ENCODE data around the gene CD81. TPM values are rescaled to one million over a fixed set of nuclear protein-coding genes. Genes with fewer than 3 reads are reported as not detected.

Gene CD81
- total RNA-seq, 1 donor from 2014 or later: 457 TPM

DNA sequence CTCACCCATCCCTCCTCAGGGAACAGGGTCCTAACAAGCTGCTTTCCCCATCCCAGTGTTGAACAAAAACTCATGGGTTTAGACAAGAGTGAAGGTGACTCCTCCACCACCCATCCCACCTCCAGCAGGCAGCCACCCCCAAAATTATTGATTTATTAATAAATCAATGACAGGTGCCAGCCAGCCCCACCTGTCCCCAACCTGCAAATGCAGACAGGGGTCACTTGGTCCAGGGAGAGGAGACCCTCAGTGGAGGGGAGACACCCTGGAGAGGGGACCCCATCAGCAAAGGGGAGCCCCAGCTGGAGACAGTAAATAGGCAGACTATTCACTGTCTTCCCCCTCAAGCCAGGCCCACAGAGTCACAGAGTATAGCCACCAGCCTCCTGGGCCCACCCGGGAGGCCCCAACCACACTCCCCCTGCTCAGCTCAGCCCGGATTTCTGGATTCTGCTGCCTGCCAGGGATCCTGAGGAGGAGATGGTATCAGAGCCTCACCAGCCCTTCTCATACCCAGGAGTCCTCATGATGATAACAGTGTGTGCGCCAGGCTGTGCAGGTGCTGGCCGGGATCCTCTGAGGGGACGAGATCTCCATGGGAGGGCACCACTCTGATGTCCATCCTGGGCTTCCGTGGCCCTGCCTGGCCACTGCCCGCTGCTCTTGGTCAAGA lies 8.8 kb upstream of the CD81 start:
- intact Hi-C loops (cut with DNase I): no loop called here
- ATAC-seq (ENCODE audit: poor library complexity): no peak

DNA sequence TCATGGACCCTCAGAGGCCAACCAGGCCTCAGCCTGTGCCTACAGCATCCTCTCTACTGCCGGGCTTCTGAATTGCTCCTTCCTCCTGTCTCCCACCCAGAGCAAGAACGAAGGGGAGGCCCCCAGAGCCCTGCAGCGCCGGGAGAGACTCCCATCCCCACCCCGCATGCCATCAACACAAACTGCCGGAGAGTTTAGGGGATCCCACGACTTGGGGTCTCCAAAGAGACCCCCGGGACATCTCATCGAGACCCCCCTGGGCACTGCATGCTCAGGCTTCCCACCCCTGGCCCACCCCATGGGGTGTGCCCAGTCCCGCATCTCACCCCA lies 8.3 kb upstream of the CD81 start:
- DNase-seq: no peak
- no peak for ATAC-seq (ENCODE audit: poor library complexity)
- intact Hi-C loops (cut with DNase I): no loop called here

More for the DNA sequence above, 8.8 kb upstream of the CD81 start:
- DNase-seq: no peak

DNA sequence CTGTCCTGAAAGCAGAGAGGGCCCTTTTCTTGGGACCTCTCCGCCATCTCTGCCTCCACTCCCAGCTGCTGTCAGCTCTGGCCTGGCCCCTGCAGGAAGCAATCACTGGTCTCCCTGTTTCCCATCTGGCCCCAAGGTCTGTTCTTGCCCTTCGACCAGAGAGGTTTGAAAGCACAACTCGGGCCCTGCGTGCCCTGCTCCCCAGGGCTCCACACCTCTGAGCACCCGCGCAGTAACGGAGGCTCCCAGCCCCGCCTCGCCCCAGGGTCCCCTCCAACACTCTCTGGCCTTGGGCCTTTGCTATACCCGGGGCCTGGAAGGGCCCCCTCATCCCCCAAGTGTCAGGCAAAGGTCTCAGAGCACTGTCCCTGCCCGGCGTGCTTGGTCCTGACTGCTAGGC lies 7.8 kb upstream of the CD81 start:
- intact Hi-C loops (cut with DNase I): no loop called here
- ATAC-seq (ENCODE audit: poor library complexity) (no peak), DNase-seq (no peak)

DNA sequence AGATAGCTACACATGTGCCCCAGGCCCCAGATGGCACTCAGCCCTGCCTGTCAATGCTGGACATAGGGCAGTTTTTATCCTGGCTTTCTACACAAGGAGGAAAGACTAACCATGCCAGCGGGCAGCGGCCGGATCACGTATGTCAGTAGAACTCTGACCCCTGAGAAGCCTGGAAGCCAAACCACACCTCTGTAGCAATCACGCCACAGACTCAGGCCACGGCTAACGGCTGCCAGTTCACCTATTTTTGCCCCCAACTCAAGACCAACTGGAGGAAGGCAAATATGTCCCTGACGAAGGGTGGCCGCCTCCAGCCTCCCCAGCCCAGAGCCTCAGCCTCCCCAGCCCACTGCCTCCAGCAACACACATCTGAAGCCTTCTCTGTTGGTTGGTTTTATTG lies 7.2 kb upstream of the CD81 start:
- intact Hi-C loops (cut with DNase I): no loop called here
- DNase-seq (no peak), ATAC-seq (ENCODE audit: poor library complexity) (no peak)

DNA sequence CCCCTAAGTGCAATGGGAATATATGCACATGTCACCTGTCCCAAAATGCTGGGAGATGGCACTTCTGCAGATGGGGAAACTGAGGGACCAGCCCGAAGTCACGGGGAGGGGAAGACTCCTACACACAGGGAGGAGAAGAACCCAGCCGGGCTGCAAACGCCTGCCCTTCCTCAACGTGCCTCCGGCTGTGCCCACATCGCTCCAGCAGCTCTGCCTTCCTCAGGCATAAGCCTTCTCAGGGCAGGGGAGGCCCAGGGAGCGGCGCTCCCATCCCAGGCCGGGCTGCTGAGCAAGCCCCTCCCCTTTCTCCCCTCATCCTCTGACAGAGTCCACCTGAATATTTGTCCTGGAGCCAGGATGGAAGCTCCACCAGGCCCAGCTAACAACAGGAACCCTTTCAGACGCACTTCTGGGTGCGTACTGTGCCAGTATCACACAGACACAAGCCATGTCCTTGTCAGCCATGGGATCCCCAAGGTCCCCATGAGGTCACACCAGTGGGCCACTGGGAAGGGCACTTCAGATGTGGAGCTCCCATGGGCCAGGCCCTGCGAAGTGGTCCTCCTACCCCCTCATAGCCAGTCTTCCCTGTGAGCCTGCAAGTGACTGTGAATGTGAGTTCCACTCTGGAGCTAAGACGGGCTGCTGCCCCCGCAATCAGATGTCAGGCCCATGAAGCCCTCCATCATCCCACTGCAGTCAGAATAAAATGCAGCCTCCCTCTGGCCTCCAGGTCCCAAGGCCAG lies 2.5 kb upstream of the CD81 start:
- DNase-seq (peak; percentile 61), ATAC-seq (ENCODE audit: poor library complexity) (peak; percentile 59)
- intact Hi-C loops (cut with DNase I): loop anchor here (5.0 kb wide), 1 partner anchor 67 kb away; no protein-coding TSS in a partner anchor

DNA sequence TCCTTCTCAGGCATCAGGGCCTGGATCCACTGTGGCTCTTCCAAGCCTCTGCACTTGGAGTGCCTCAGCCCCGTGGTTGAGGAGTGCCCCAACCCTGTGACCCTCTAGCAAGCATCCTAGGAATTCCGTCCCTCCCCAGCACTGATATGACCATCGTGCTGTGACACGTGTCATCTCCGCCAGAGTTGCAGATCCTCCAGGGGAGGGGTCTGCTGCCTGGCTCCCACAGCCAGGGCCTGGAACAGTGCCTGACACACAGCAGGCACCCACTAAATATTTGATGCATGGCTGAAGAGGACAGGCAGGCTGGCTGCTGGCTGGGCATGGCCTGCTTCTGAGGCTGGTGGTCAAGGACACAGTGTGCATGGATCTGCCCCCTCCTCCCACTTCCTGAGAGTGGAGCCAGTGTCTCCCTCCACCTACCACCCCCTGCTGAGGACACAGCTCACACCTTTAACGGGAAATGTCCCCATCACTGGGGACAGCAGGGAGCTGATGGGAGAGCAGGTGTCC lies 1.7 kb upstream of the CD81 start:
- ATAC-seq (ENCODE audit: poor library complexity) (peak; percentile 67), DNase-seq (peak; percentile 80)
- intact Hi-C loops (cut with DNase I): loop anchor here (5.0 kb wide), 1 partner anchor 68 kb away; no protein-coding TSS in a partner anchor

DNA sequence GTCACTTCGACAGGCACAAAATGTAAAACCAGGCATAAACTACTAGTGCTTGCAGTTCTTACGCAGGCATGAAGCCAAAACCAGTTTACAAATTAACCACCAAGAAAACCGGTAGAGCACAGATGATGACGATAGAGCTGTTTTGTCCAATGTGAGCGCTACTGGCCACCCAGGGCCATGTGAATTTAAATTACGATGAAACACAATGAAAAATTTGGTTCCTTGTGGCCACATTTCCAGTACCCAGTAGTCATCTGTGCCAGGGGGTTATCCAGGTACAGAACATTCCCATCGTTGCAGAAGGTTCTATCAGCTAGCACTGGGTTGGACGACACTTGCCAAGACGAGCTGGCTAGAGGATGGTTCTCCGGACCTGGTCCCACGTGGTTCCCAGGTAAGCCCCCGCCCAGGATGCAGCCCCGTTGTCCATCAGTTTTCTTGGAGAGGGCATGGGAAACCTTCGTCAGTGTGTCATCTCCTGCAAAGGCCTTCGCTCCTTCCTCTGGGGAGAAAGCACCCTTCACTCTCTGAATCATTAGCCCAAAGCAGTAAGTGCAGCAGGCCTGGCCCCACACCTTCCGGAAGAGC lies 1.1 kb upstream of the CD81 start:
- intact Hi-C loops (cut with DNase I): loop anchor here (5.0 kb wide), 1 partner anchor 69 kb away; no protein-coding TSS in a partner anchor
- ATAC-seq (ENCODE audit: poor library complexity) (no peak), DNase-seq (peak; percentile 22)

DNA sequence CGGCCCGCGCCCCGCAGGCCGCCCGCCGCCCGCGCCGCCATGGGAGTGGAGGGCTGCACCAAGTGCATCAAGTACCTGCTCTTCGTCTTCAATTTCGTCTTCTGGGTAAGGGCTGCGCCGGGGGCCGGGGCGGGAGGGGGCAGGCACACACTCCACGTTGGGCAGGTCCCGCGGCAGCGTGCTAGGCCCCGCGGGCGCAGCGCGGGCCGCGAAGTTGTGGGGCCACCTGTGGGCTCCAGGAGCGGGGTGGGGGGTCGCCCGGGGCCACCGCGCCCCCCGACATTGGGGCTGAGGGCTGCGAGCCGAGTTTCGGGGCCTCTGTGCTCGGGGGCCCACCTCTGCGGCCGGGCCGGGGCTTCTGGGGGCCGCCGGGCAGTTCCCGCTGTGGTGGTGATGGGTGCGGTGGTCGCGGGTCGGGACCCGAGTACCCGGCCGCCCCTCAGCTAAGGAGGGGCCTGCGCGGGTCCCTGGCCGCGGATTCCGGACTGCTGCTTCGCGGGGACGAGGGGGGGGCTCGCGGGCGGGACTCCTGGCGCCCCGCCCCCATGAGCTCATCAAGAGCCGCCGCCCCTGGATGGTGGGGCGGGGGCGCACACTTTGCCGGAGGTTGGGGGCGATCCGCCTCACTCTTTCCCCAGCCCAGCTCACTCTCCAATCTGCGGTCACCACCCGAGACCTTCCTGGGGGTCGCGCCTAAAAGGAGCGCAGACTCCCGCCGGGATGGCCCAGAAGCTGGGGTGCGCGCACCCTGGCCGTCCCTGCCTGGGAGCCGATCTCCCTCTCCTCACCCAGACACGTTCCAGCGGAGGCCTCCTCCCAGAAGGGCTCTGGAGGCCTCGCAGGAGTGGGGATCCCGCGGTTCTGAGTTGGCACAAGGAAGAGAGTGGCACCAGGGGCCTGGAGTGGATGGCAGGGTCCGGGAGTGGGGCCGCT lies 667 bp downstream of the CD81 start:
- ATAC-seq (ENCODE audit: poor library complexity) (peak; percentile 27), DNase-seq (peak; percentile 84)
- intact Hi-C loops (cut with DNase I): loop anchor here (5.0 kb wide), 1 partner anchor 70 kb away; no protein-coding TSS in a partner anchor

DNA sequence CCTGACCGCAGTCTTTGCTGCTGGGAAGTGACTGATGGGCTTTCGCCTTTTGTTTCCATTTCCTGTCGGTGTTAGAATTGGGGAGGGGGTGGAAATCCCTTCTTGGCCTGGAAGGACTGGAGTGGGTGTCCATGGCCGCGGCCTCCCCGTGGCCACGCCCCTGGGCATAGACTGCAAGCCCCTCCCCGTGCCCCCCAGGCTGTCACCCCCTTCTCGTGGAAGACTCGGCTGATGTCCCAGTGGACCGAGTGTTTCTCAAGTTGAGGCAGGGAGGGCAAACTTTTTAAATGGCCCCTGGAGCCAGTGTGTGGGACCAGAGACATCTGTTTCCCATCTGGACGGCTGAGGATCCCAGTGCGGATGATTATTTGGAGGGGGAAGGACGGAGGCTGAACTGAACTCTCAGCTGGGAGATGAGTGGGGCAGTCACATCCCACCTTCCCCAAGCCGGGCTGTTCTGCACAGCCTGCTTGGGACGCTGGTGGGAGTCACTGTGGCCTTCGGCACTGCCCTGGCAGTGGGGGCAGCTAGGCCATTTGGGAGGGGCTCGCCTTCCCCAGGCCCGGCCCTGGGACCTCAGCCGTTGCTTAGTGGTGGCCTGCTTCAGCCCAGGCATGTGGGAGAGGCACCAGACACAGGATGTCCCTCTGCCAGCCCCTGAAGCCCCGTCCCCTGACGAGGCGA lies 1.6 kb downstream of the CD81 start:
- intact Hi-C loops (cut with DNase I): loop anchor here (5.0 kb wide), 1 partner anchor 71 kb away; no protein-coding TSS in a partner anchor
- DNase-seq (peak; percentile 73), ATAC-seq (ENCODE audit: poor library complexity) (peak; percentile 0)

DNA sequence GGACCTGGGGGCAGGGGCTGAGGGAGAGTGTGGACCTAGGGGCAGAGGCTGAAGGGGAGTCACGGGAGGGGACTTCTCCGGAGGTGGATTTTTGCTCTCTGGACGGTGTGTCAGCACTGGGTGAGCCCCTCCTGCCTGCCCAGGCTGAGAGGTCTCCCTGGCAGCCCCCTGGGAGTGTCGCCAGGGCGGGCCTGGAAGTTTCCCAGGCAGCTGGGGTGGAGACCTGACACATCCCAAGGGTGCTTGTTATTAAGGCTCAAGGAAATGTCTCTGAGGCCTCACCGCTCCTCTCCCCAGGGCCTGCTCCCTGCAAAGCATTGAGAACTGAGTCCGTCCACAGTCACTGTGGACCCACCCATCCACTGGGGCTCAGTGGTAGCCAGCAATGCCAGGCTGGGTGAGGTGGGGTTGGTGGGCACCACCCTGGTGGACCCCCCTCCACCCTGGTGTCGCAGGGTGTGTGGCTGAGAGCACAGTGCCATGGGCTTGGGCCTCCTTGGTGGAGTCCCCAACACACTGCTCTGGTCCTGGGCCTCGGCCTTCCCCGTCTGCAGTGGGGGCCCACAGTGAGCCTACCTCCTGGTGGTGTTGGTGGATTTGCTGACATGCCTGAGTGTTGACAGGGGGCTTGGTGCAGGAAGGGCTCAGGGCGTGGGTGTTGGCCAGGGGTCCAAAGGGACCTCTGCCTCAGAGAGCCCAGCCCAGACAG lies 2.5 kb downstream of the CD81 start:
- DNase-seq: peak; percentile 51
- ATAC-seq (ENCODE audit: poor library complexity): no peak
- intact Hi-C loops (cut with DNase I): loop anchor here (5.0 kb wide), 1 partner anchor 72 kb away; no protein-coding TSS in a partner anchor

DNA sequence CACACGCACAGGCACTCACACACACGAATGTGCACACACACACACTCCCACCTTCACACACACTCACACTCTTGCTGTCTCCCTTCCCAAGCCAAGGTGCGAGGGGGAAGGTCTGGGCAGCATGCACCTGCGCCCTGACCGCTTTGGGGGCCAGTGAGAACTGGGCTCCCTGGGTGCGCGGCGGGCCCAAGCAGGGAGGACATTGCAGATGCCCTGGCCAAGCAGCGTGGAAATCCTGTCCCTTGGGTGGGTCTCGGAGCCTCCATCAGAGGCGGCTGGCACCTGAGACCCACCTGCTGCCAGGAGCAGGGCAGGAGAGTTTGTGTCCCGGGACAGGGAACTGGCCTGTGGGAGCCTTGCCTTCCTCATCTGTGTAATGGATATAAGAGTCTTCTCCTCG lies 3.3 kb downstream of the CD81 start:
- ATAC-seq (ENCODE audit: poor library complexity): no peak
- no peak for DNase-seq
- intact Hi-C loops (cut with DNase I): no loop called here

DNA sequence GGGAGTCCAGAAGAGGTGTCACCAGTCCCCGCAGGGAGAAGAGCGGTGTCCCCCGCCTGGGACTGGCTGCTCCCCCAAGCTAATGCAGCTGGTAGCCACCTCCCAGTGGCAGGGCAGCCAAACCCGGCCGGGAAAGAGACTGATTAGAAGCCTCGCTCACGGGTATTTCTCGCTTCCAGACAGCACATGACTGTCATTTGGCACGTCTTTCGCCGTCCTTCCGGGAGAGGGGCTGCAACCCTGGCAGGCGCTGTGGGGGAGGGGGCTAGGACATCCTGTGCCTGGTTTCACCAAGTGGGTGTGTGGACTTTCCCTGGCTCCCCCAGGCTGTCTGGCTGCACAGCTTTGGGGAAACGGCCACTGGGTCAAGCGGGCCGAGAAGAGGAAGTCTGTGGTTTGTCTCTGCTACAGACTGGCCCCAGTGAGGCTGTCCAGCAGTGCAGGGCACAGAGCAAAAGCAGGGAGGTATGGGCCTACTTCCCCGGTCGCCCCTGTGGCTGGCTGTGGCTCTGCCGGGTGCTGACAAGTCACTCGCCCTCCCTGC lies 3.8 kb downstream of the CD81 start:
- peak; percentile 89 for DNase-seq
- ATAC-seq (ENCODE audit: poor library complexity): peak; percentile 21
- intact Hi-C loops (cut with DNase I): no loop called here

DNA sequence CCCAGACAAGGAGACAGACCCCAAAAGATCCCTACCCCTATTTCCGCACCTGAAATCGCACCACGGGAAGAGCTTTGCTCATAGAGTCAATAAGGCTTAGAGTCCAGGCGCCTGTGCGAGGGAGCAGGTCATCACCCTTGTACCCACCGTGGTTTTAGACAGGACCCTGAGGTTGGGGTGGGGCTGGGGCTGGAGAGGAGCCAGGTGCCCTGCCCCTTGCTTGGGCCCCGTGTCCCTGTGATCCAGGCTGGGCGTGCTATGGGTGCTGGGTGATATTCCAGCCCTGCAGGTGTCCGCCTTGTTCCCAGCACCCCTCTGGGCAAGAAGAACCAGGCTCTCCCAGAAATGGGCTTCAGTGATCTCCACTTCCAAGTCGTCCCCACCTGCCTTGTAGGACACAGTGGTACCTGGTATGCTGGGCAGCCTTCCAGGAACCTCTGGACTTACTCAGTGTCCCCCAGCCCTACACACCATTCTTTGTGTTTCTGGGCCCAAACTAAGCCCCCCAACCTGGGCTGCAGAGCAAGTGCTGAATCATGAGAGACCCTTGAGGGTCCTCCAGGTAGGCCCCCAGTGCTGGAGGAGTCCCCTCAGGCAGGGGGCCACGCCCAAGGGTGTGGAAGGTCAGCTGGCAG lies 4.5 kb downstream of the CD81 start:
- intact Hi-C loops (cut with DNase I): no loop called here
- ATAC-seq (ENCODE audit: poor library complexity) (no peak), DNase-seq (peak; percentile 52)

DNA sequence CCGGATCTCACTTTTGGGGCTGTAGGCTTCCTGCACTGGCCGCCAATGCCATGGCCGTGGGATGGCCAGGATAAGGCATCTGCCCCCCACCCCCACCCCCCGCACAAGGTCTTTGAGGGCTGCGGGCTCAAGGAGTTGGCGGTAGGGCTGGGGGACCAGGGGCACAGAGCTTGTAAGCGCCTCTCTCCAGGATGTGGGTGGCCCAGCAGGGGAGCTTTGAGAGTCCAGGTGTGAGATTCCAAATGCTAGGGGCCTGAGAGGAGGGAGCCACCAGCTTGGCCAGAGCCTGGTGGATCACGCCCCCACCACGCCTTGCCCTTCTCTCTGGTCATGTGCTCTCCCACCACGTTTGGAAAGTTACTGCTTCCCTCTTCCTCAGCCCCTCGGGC lies 5.0 kb downstream of the CD81 start:
- DNase-seq (peak; percentile 43), ATAC-seq (ENCODE audit: poor library complexity) (no peak)
- intact Hi-C loops (cut with DNase I): no loop called here

DNA sequence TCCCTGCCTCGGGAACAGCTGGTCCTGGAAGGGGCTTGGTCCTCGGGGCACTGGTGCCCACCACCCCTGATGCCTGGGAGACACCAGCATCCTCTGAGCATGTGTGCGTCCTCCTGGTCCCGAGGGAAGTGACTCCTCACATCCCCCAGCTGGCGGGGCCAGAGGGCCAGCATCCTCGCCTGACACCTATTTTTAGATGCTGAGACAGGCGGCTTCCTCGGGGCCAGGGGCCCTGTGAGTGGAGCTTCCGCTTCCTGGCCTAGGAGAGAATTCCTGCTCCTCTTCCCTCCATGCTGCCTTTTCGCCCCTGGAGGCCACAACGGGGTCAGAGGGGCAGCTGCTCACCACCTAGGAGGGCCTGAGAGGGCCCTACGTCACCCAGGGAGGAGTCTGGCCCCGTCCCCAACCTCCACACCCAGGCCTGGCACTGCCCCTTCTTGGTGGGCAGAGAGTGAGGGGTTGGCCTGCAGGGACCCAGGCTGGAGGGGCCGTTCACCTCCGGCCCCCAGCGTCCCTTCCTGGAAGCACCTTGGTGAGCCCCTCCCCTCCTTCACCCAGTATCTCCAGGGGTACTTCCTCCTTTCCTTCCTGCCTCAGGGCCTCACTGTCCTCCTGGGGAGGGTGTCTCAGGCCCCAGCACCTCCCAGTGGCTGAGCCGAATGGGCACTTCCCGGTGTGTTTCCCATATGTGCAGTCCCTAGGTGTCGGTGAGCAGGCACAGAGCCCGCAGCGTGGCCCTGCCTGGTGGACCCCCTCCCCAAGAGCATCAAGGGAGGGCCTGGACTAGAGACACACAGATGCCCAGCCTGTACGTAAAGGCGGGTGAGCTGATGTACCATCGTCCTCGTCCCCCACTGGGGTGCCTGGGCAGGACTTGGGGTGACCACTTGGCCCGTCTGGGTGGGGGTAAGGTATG lies 6.1 kb downstream of the CD81 start:
- intact Hi-C loops (cut with DNase I): no loop called here
- peak; percentile 51 for ATAC-seq (ENCODE audit: poor library complexity)
- peak; percentile 84 for DNase-seq

All from Right ventricle myocardium superior (tissue), 1 donor.